ENCODE results near the gene HOXA3.

HOXA3 gene

GRCh38 chr7:27091941-27092818, 60.2 kb downstream of the HOXA3 start:
- DNase-seq (ENCODE audit: low read depth in 2 of 2) = no peak

GRCh38 chr7:27091105-27091504, 61.3 kb downstream of the HOXA3 start:
- DNase-seq (ENCODE audit: low read depth in 2 of 2) = no peak

GRCh38 chr7:27088002-27088922, 64.1 kb downstream of the HOXA3 start:
- DNase-seq (ENCODE audit: low read depth in 2 of 2) = no peak

GRCh38 chr7:27083646-27084045, 68.7 kb downstream of the HOXA3 start:
- no peak for DNase-seq (ENCODE audit: low read depth in 2 of 2)

- DNase-seq (ENCODE audit: low read depth in 2 of 2) = no peak
Observed at GRCh38 chr7:27082171-27082570, 70.2 kb downstream of the HOXA3 start.

GRCh38 chr7:27080844-27081436, 71.4 kb downstream of the HOXA3 start:
- no peak for DNase-seq (ENCODE audit: low read depth in 2 of 2)

GRCh38 chr7:27079234-27079975, 73.0 kb downstream of the HOXA3 start:
- DNase-seq (ENCODE audit: low read depth in 2 of 2) = no peak

GRCh38 chr7:27078616-27079233, 73.7 kb downstream of the HOXA3 start:
- no peak for DNase-seq (ENCODE audit: low read depth in 2 of 2)

- no peak for DNase-seq (ENCODE audit: low read depth in 2 of 2)
Observed at GRCh38 chr7:27073076-27073475, 79.3 kb downstream of the HOXA3 start.

GRCh38 chr7:27071622-27072390, 80.6 kb downstream of the HOXA3 start:
- DNase-seq (ENCODE audit: low read depth in 2 of 2) = no peak

- no peak for DNase-seq (ENCODE audit: low read depth in 2 of 2)
Observed at GRCh38 chr7:27068259-27068658, 84.1 kb downstream of the HOXA3 start.

- no peak for DNase-seq (ENCODE audit: low read depth in 2 of 2)
Observed at GRCh38 chr7:27066148-27066547, 86.2 kb downstream of the HOXA3 start.

GRCh38 chr7:27065709-27066108, 86.7 kb downstream of the HOXA3 start:
- no peak for DNase-seq (ENCODE audit: low read depth in 2 of 2)

- no peak for DNase-seq (ENCODE audit: low read depth in 2 of 2)
Observed at GRCh38 chr7:27064661-27065060, 87.7 kb downstream of the HOXA3 start.

GRCh38 chr7:27064159-27064558, 88.2 kb downstream of the HOXA3 start:
- no peak for DNase-seq (ENCODE audit: low read depth in 2 of 2)

GRCh38 chr7:27062946-27063345, 89.4 kb downstream of the HOXA3 start:
- no peak for DNase-seq (ENCODE audit: low read depth in 2 of 2)

All from stimulated activated CD4-positive, alpha-beta T cell treated with anti-CD3 and anti-CD28 coated beads, Interleukin-15, amount 100 ng/mL, for 48 hours (primary cell).